HK-2 (cell line): ENCODE data around the gene GMDS.

Experiments
- DNase-seq: peaks from one replicate; pipeline ENCODE4 v3.0.0-alpha.2; 2018; ENCODE audit not compliant: unreplicated experiment

Gene GMDS

DNA sequence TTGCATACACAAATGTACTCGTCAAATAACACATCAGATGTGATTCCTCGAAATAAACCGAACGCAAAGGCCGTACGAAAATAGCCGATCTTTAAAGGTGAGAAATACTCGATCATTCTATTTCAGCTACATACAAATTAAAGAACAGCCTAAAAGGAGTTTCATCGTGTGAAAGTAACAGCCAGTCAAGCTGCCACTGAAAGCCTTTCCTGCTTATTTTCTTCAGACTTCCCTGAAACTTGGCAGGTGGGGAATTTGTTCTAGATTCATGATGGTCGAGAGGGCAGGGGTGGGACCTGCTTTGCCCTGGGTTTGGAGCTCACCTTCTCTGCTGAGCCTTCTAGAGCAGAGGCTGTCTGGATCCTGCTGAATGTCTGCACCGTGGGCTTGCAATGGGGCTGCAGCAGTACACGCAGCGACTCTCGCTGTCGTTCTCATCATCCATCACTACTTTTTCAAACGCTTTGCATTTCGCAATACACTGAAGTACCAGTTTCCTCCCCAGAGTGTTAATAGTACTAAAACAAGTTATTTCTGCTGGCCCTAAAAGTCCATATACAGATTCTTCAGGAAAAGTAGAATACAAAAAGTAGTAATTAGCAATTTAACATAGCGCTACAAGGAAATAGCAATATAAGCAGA is 619.5 kb downstream of the GMDS start:
- DNase-seq, result no peak

GRCh38 chr6:1624851-1625781 is 620.3 kb downstream of the GMDS start:
- DNase-seq, result no peak

- DNase-seq, result no peak
Observed at GRCh38 chr6:1624058-1624850, 621.2 kb downstream of the GMDS start.

- no peak for DNase-seq
Observed at GRCh38 chr6:1623769-1624057, 621.7 kb downstream of the GMDS start.

GRCh38 chr6:1622851-1623768 is 622.3 kb downstream of the GMDS start:
- DNase-seq, result no peak

- DNase-seq, result no peak
Observed at GRCh38 chr6:1622220-1622850, 623.1 kb downstream of the GMDS start.

DNA sequence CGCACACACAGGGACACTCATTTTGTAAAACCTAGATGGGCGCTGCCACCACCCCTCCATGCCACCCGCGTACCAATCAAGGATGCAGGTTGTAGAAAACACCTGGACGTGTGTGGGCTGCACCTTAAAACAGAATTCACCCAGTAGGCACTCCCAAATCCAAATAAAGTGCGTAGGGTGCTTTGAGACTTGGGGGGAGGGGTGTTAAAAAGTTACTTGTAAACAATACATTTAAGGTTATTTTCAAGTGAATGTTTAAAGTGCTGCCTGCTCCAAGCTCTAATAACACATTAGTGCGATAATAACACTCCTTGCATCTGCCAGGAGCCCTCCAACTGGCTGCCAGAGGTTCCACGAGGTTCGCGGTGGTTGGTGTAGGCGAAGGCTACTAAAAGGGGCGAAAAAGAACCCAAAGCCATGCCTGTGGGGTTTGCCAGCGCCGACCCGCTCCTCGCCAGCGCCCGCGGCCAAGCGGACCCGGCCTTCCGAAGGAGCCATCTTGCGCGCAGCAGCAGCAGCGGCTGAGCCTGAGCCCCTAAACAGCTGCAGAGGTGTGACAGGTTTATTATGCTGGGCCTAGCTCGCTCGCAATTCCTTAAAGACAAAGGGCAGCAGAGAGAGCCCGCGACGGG is 624.2 kb downstream of the GMDS start:
- no peak for DNase-seq

GRCh38 chr6:1620504-1621069 is 624.8 kb downstream of the GMDS start:
- no peak for DNase-seq

- DNase-seq, result no peak
Observed at GRCh38 chr6:1619673-1620503, 625.5 kb downstream of the GMDS start.

- DNase-seq, result no peak
Observed at GRCh38 chr6:1619098-1619672, 626.2 kb downstream of the GMDS start.

- DNase-seq, result no peak
Observed at GRCh38 chr6:1618311-1619097, 626.9 kb downstream of the GMDS start.

DNA sequence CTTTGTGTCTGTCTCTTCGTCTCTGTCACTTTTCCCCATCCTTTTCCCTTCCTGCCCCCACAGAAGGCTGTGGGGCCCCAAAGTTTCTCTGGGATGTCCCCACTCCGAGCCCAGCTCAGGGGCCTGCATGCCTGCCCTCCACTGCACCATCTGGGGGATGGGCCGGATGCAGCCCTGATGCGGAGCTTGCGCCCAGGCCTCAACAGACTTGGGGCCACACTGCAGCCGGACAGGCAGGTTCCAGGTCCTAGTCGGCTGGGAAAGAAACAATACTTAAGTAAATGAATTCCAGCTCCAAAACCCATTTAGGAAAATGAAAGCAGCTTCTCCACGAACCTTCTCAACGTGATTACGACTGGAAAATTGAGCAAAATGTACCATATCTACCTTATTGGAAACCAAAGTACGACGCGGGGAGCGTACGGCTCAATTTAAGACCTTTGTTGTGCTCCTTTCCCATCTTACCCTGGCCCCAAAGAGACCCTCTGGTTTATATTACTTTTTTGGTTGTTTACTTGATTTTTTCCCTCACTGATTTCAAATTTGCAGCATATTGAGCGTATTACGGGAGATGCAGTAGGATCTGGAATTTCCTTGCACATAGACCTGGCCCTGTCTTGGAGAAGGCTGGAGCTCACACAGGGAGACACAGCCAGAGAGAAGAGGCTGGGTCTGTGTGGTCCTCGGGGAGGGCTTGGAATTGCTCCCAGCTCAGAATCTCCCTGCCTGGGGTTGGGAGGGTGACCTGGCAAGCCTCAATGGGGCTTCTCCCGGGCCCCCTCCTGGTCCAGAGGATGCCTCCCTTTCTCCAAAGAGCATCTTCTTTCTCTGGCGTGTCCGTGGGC is 627.7 kb downstream of the GMDS start:
- no peak for DNase-seq

DNA sequence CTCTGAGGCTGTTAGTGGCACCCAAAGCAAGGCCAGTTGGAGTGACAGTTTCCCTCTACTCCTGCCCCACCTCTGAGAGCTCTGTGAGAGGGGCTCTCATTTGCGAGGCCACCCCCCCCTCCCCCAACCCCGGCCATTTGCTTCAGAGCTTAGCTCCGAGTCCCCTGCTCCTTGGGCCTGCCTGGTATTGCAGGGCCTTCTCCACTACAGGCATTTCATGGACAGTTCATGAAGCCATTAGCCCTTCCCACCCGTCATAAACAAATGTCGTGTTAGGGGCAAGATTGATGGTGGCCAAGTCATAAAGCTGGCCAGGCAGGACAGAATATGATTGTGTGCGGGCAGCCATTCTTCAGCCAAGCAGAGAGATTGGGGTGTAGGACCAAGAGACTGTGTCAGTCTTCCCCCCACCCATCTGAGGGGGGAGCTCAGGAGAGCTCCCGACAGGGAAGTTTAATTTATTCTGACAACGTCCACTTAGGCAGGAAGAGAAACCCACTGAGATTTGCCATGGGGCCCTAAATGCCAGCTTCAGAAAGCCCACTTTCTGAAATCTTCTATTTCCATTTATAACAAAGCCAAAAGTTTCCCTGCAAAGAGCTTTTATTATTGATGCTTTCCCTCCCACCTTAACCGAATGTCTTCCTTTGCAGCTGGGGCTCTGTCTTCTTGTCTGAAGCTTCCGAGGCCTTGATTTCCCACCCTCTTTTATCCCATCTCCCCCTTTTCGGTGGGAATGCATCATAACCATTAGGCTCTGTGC is 628.5 kb downstream of the GMDS start:
- no peak for DNase-seq

GRCh38 chr6:1615853-1616420 is 629.5 kb downstream of the GMDS start:
- DNase-seq, result no peak

DNA sequence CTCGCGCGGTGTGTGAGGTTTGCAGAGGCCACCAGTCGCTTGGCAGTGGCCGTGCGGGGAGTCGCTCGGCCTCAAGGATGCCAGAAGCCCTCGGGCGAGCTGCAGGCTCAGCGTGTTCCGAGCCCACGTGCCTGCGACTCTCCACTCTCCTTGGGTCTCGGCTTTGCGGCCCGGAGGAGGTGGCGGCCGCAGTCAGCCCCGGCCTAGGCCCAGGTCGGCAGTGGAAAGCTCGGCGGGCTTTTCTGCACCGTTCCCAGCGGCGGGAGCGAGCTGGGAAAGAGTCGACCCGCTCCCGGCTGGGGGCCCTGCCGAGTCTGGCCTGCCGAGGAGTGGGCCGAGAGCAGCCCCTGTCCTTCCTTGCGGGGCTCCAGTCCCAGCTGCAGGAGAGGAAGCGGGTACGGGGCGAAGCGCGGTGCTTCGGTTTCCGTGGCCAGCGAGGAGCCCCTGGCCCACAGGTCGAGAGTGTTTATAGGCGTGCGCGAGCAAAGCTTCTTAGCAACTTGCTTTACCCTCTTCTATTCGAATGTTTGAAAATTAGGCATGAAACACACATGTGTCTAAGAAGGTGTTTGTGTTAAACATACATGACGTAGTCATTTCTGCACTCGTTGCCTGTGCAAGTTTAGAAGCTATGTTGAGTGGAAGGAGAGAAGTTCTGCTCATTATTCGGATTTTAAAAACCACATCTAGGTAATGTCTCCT is 630.1 kb downstream of the GMDS start:
- DNase-seq, result no peak
